Nephron (organoid): Measurements from ENCODE around the gene TTLL11.

Experiments used
- H3K27ac Mint-ChIP-seq, 3 experiments: 2 replicates each; pipeline ENCODE4 v1.8.0; 2020; ENCODE audit warnings: mixed read lengths in 3 of 3, mild to moderate bottlenecking in 2 of 3, moderate library complexity in 1 of 3
- H3K27me3 Mint-ChIP-seq: 2 replicates; pipeline ENCODE4 v1.8.0; 2021; ENCODE audit warnings: low read depth, mild to moderate bottlenecking, moderate library complexity, mixed read lengths
- H3K36me3 Mint-ChIP-seq: 2 replicates; pipeline ENCODE4 v1.8.0; 2020; ENCODE audit warnings: low read depth, mixed read lengths
- H3K4me1 Mint-ChIP-seq: 2 replicates; pipeline ENCODE4 v1.8.0; 2020; ENCODE audit warnings: mixed read lengths
- H3K4me3 Mint-ChIP-seq, 3 experiments: 2 replicates each; pipeline ENCODE4 v1.8.0; 2020; ENCODE audit warnings: mild to moderate bottlenecking in 3 of 3, mixed read lengths in 3 of 3, moderate library complexity in 2 of 3
- H3K9me3 Mint-ChIP-seq: 2 replicates; pipeline ENCODE4 v1.8.0; 2020; ENCODE audit warnings: mixed read lengths
- TF ChIP-seq, protein P1 (sequence below), 3 experiments: fragments of 200-600 bp; sonication (generic); IDR thresholded peaks; one replicate each; pipeline ENCODE4 v1.5.0; 2021; ENCODE audit warnings: antibody characterized with exemption in 3 of 3; ENCODE audit not compliant: unreplicated experiment in 3 of 3

The TTLL11 gene

DNA sequence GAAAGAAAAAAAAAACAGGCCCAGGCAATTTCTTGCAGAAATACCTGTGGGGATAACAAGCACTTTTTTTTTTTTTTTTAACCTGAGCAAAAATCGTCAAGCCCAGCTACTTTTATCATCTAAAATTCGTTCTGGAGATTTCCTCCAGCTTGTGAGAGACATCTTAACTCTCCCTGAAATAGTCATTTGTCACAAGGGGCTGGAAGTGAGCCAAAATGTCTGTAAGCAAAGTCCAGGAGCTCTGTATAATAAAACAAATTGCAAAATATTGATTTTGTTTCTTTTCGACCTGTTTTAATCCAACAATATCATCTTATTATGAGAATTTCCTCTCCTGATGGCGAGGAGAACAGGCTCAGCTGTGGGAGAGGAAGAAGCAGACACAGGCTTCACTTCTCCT lies 168.4 kb downstream of the TTLL11 start:
- Mint-ChIP-seq H3K36me3 (no peaks in the 10 kb centered on the region), H3K4me3 (no peak overlapping the region), H3K27ac (no peak overlapping the region), H3K27me3 (peaks cover 3% of the 10 kb centered on the region), H3K9me3 (no peaks in the 10 kb centered on the region), H3K4me1 (peaks cover 45% of the 10 kb centered on the region)
- TF ChIP-seq, protein P1, sequence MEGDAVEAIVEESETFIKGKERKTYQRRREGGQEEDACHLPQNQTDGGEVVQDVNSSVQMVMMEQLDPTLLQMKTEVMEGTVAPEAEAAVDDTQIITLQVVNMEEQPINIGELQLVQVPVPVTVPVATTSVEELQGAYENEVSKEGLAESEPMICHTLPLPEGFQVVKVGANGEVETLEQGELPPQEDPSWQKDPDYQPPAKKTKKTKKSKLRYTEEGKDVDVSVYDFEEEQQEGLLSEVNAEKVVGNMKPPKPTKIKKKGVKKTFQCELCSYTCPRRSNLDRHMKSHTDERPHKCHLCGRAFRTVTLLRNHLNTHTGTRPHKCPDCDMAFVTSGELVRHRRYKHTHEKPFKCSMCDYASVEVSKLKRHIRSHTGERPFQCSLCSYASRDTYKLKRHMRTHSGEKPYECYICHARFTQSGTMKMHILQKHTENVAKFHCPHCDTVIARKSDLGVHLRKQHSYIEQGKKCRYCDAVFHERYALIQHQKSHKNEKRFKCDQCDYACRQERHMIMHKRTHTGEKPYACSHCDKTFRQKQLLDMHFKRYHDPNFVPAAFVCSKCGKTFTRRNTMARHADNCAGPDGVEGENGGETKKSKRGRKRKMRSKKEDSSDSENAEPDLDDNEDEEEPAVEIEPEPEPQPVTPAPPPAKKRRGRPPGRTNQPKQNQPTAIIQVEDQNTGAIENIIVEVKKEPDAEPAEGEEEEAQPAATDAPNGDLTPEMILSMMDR (IDR thresholded peaks at IDR 0.05; ENCODE audit: unreplicated experiment in 3 of 3) = no peak

DNA sequence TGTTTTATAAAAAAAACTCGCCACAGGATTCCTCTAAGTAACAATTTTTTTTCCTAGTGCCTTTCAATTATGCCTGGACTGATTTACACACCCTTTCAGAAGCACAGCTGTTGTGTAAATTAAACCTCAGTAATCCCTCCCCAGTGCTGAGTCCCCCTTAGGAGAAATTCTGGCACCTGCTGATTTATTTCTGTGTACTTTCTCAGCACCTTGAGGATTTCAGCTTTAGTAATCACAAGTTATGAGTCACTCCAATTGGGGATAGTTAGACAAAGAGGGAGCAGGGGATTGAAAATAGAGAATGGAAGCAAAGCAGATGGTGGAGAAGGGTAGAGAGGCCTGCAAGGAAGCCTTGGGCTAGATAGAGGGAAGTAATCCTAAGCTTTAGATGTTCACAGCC lies 171.7 kb downstream of the TTLL11 start:
- Mint-ChIP-seq H3K27me3 (peaks cover 3% of the 10 kb centered on the region), H3K4me3 (no peak overlapping the region), H3K36me3 (no peaks in the 10 kb centered on the region), H3K9me3 (no peaks in the 10 kb centered on the region), H3K27ac (peak overlapping the region in 1 of 3 experiments; percentile 33), H3K4me1 (peaks cover 37% of the 10 kb centered on the region)
- TF ChIP-seq, protein P1 (IDR thresholded peaks at IDR 0.05; ENCODE audit: unreplicated experiment in 3 of 3) = no peak

DNA sequence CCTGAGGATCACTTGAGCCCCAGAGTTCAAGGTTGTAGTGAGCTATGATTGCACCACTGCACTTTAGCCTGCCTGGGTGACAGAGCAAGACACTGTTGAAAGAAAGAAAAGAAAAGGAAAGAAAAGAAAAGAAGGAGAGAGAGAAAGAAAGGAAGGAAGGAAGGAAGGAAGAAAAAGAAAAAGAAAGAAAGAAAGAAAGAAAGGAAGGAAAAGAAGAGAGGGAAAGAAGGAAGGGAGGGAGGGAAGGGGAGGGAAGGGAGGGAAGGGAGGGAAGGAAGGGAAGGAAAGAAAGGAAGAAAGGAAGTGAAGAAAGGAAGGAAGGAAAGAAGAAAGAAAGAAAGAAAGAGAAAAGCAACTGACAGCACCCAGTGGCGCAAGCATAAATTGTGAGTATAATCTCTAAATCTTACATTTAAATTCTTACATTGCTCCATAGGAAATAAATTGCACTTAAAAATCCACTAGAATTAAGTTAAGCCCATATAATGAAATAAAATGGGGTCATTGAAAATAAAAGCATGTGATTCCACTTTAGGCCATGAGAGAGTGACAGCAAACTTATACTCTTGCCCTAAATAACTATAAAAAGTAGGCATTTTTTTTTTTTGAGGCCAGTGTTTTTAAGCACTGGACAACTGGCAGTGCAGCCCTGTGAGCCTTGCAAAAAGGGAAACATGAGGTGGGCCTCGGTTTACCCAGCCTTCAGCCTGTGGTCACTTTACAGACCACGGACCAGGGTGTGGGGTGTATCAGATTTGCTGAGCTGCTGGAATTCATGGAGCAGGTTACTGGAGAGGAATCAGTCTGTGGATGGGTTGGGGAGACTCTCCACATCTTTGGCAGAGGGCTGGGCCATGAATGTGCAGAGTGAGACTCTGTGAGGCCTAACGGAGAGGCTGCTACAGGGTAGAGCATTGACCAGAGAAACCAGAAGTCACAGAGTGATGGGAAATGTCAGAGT lies 175.5 kb downstream of the TTLL11 start:
- Mint-ChIP-seq H3K4me3 (no peak overlapping the region), H3K36me3 (no peaks in the 10 kb centered on the region)

DNA sequence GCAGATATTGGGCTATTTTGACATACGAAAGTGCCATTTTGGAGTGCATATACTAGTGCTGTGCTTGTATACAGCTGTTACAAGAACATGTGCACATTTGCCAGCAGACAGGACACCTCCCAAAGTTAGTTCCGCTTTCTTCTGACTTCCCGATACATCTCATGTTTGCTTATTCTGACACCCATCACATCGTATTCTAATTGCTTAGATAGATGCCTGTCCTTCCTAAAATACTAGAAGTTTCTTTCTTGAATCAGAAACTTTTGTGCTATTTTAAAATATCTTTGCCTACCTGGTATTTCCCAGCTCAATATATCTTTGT lies 177.8 kb downstream of the TTLL11 start:
- Mint-ChIP-seq H3K4me1 (peaks cover 5% of the 10 kb centered on the region), H3K27me3 (no peaks in the 10 kb centered on the region), H3K36me3 (no peaks in the 10 kb centered on the region), H3K27ac (no peak overlapping the region), H3K4me3 (no peak overlapping the region), H3K9me3 (no peaks in the 10 kb centered on the region)
- TF ChIP-seq, protein P1 (IDR thresholded peaks at IDR 0.05; ENCODE audit: unreplicated experiment in 3 of 3) = no peak

More for the DNA sequence above, 175.5 kb downstream of the TTLL11 start:
- TF ChIP-seq, protein P1 (IDR thresholded peaks at IDR 0.05; ENCODE audit: unreplicated experiment in 3 of 3) = no peak
- Mint-ChIP-seq H3K27me3 (no peaks in the 10 kb centered on the region), H3K4me1 (peaks cover 19% of the 10 kb centered on the region), H3K27ac (no peak overlapping the region), H3K9me3 (no peaks in the 10 kb centered on the region)

DNA sequence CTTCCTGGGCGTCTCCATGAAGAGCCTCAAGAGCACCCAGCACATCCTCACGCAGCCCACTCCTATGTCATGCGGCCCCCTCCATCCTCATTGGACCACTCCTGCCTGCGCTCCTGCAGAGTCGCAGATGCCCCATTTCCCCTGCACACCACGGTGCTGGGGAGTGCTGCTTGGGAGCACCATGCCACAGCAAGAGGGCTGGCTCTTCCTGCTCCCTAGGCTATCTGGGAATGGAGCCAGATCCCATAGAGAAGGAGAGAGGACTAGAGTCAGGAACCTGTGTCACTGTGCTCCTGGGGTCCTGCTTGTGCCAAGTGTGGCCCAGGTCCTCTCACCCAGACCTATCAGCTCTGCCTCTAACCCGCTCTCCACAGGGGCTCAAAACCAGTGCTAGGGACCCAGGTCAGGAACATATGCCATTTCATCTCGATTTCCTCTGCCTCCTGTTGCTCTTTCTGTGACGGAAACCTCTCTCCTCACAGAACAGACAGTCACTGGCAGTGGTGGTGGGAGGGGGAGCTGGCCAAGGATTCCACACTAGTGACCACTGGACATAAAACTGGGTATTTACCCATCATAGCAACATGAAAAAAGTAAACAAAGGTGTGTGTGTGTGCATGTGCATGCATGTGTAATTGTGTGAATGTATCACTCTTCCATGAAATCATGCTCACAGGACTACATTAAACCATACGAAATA lies 178.4 kb downstream of the TTLL11 start:
- no peak overlapping the region for H3K4me3 Mint-ChIP-seq
- TF ChIP-seq, protein P1 (IDR thresholded peaks at IDR 0.05; ENCODE audit: unreplicated experiment in 3 of 3) = no peak
- H3K4me1 Mint-ChIP-seq = peaks cover 5% of the 10 kb centered on the region
- no peaks in the 10 kb centered on the region for H3K27me3 Mint-ChIP-seq
- H3K27ac Mint-ChIP-seq = no peak overlapping the region
- H3K36me3 Mint-ChIP-seq = no peaks in the 10 kb centered on the region
- H3K9me3 Mint-ChIP-seq = no peaks in the 10 kb centered on the region
